Hepatocyte (in vitro differentiated cells): ENCODE measurements around the gene RNF149.

Experiments used
- CTCF ChIP-seq: fragments of 200-600 bp; sonication (generic); IDR thresholded peaks from 2 replicates; pipeline ENCODE4 v1.5.1; 2016; ENCODE audit warnings: antibody characterized with exemption, mild to moderate bottlenecking; ENCODE audit not compliant: poor library complexity
- EZH2 ChIP-seq: fragments of 200-600 bp; sonication (generic); IDR thresholded peaks from 2 replicates; pipeline ENCODE4 v1.6.1; 2016; ENCODE audit warnings: antibody characterized with exemption, mild to moderate bottlenecking, borderline replicate concordance
- EZH2phosphoT487 ChIP-seq: fragments of 200-600 bp; sonication (generic); IDR thresholded peaks from one replicate; pipeline ENCODE4 v1.6.1; 2018; ENCODE audit warnings: antibody characterized with exemption, mild to moderate bottlenecking, low read depth, moderate library complexity; ENCODE audit not compliant: unreplicated experiment, severe bottlenecking

DNA sequence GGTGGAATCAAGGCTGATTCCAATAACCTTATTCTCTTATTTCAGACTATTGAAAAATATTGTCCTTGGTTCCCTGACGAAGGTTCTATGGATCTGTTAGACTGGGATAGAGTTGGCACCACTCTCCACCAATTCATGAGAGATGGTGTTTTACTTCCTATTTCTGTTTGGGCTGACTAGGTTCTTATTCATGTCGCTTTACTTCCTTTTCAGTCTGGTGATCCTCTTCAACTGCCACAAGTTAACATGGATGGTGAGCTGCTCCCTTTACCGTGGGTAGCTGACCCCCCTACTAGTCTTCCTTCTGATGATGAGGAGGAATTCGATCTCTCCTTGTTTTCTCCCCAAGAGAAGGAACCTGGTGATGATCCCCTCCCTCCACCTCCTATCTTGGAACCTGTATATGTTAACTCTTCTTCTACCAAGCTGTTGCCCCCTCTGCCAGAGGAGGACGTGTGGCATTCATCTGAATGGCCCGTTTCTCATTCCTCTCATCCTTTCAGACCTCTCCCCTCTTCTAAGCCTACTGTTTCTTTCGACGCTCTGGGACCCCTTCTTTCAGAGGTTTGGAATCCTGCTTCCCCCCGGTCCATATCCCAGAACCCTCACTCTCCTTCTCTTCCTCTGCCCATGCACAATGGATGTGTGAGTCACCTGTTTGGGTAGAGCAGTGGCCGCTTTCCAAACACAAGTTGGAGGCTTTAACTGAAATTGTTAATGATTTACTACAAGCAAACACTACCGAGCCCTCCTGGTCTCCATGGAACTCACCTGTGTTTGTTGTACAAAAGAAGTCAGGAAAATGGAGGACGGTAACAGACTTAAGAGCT, 69.4 kb downstream of the RNF149 start:
- TF ChIP-seq CTCF, result no peak
- TF ChIP-seq EZH2, result no peak
- TF ChIP-seq EZH2phosphoT487, result no peak
